ENCODE results near the gene TEX10.

GRCh38 chr9:100340224-100340623 is 12.5 kb downstream of the TEX10 start:
- TF ChIP-seq, protein P1, sequence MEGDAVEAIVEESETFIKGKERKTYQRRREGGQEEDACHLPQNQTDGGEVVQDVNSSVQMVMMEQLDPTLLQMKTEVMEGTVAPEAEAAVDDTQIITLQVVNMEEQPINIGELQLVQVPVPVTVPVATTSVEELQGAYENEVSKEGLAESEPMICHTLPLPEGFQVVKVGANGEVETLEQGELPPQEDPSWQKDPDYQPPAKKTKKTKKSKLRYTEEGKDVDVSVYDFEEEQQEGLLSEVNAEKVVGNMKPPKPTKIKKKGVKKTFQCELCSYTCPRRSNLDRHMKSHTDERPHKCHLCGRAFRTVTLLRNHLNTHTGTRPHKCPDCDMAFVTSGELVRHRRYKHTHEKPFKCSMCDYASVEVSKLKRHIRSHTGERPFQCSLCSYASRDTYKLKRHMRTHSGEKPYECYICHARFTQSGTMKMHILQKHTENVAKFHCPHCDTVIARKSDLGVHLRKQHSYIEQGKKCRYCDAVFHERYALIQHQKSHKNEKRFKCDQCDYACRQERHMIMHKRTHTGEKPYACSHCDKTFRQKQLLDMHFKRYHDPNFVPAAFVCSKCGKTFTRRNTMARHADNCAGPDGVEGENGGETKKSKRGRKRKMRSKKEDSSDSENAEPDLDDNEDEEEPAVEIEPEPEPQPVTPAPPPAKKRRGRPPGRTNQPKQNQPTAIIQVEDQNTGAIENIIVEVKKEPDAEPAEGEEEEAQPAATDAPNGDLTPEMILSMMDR (conservative IDR thresholded peaks at IDR 0.05 in 1 of 2, IDR thresholded peaks at IDR 0.05 in 1 of 2; ENCODE audit: low read depth in 1 of 2, low read length in 2 of 2), result no peak
- no peak for TF ChIP-seq EZH2 (IDR thresholded peaks at IDR 0.05; ENCODE audit: low read length, missing control alignments)
